RWPE2 (cell line): ENCODE data around the gene CHIT1.

ENCODE experiments used
- ATAC-seq: fragments of 200-7000 bp; cut with Tn5 transposase; 3 replicates; pipeline ENCODE4 v1.9.1; 2021; ENCODE audit warnings: low read depth
- DNase-seq: peaks from one replicate; pipeline ENCODE4 v3.0.0-alpha.2; 2020; ENCODE audit warnings: low spot score
- H3K27ac ChIP-seq: fragments of 450-650 bp; 2 replicates; pipeline ENCODE4 v1.5.1; 2017; ENCODE audit warnings: mild to moderate bottlenecking; ENCODE audit not compliant: poor library complexity, severe bottlenecking
- H3K27me3 ChIP-seq: fragments of 250-450 bp; sonication (Bioruptor Pico); 2 replicates; pipeline ENCODE4 v1.5.1; 2021; ENCODE audit warnings: mild to moderate bottlenecking, moderate library complexity; ENCODE audit not compliant: insufficient read depth, poor library complexity, severe bottlenecking
- H3K36me3 ChIP-seq: fragments of 250-450 bp; sonication (Bioruptor Pico); 2 replicates; pipeline ENCODE4 v1.5.1; 2020; ENCODE audit warnings: low read depth, mild to moderate bottlenecking, moderate library complexity
- H3K4me1 ChIP-seq: fragments of 250-450 bp; sonication (Bioruptor Pico); 2 replicates; pipeline ENCODE4 v1.5.1; 2021; ENCODE audit warnings: mild to moderate bottlenecking, moderate library complexity; ENCODE audit not compliant: insufficient read depth, poor library complexity, severe bottlenecking
- H3K4me3 ChIP-seq: fragments of 250-450 bp; sonication (Bioruptor Pico); 2 replicates; pipeline ENCODE4 v1.5.1; 2021; ENCODE audit warnings: mild to moderate bottlenecking, moderate library complexity; ENCODE audit not compliant: severe bottlenecking
- H3K9me3 ChIP-seq: fragments of 250-450 bp; sonication (Bioruptor Pico); 2 replicates; pipeline ENCODE4 v1.5.1; 2021; ENCODE audit warnings: mild to moderate bottlenecking, moderate library complexity; ENCODE audit not compliant: severe bottlenecking
- TF ChIP-seq, protein P1 (sequence below): fragments of 450-650 bp; IDR thresholded peaks from one replicate; pipeline ENCODE4 v1.5.1; 2017; ENCODE audit warnings: mild to moderate bottlenecking, moderate library complexity; ENCODE audit not compliant: poor library complexity, severe bottlenecking

Gene CHIT1

DNA sequence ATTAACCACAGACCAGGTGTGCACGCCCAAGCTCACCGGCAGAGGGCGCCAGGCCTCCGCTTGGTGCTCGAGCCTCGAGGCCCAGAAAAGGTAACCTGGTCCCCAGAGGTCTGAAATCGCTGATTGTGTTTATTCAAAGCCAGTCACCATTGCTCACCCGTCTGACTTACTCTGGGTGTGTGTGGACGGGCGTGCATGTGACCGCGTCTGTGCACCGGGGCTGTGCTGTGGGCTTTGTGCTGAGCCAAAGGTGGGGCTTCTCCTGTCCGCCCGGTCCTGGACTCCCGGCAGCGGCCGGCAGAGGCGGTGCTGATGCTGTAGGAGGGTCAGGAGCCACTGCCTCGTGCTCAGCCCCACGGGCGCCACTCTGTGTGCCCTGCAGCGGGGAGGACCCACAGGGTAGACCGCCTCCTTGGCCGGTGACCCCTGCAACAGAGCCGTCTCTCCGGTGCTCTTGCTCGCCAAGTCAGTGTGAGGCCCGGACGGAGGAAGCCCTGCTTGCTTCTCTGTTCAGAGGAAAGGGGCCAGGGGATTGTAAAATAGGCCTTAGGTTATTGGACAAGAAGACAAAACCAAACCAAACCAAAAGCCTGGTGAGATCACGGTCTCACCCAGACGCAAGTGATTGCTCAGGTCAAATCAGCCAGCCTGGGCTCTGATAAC is 43.9 kb upstream of the CHIT1 start:
- no peaks in the 10 kb centered on the region for H3K4me1 ChIP-seq

DNA sequence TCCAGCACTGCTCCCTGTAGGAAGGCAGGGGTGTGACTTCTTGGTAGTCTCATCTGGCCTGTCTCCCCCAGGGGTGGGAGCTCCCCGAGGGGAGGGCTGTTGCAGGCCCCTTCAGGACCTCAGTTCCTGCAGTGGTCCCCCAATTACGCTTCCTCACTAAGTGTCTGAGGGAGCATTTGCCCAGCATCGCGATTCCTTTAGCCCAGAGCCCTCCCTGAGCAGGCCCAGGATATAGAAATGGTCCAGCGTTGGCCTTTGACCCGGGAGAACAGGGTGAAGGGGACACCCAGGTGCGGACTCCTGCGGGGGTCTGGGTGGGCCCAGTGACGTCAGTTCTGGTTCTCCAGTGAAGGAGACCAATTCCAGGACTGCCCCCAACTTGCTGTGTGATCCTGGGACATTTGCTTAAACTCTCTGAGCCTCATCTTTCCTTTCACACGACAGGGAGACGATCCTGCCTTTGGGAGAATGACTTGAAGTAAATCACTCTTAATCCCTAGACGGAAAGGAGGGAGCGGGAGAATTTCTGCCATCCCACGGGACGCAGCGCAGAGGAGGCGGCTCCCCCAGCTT is 43.2 kb upstream of the CHIT1 start:
- H3K4me1 ChIP-seq, result no peaks in the 10 kb centered on the region
- H3K9me3 ChIP-seq, result no peaks in the 10 kb centered on the region
- DNase-seq (no peak), ATAC-seq (no peak)
- no peak overlapping the region for H3K27ac ChIP-seq
- H3K27me3 ChIP-seq, result no peaks in the 10 kb centered on the region
- no peak overlapping the region for H3K4me3 ChIP-seq
- H3K36me3 ChIP-seq, result no peaks in the 10 kb centered on the region
- TF ChIP-seq, protein P1, sequence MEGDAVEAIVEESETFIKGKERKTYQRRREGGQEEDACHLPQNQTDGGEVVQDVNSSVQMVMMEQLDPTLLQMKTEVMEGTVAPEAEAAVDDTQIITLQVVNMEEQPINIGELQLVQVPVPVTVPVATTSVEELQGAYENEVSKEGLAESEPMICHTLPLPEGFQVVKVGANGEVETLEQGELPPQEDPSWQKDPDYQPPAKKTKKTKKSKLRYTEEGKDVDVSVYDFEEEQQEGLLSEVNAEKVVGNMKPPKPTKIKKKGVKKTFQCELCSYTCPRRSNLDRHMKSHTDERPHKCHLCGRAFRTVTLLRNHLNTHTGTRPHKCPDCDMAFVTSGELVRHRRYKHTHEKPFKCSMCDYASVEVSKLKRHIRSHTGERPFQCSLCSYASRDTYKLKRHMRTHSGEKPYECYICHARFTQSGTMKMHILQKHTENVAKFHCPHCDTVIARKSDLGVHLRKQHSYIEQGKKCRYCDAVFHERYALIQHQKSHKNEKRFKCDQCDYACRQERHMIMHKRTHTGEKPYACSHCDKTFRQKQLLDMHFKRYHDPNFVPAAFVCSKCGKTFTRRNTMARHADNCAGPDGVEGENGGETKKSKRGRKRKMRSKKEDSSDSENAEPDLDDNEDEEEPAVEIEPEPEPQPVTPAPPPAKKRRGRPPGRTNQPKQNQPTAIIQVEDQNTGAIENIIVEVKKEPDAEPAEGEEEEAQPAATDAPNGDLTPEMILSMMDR, result no peak

More for the DNA sequence above, 43.9 kb upstream of the CHIT1 start:
- TF ChIP-seq, protein P1, result peak; percentile 96
- Histone ChIP-seq H3K27me3 (no peaks in the 10 kb centered on the region), H3K9me3 (no peaks in the 10 kb centered on the region), H3K36me3 (no peaks in the 10 kb centered on the region), H3K4me3 (no peak overlapping the region), H3K27ac (no peak overlapping the region)
- DNase-seq (no peak), ATAC-seq (peak; percentile 78)

DNA sequence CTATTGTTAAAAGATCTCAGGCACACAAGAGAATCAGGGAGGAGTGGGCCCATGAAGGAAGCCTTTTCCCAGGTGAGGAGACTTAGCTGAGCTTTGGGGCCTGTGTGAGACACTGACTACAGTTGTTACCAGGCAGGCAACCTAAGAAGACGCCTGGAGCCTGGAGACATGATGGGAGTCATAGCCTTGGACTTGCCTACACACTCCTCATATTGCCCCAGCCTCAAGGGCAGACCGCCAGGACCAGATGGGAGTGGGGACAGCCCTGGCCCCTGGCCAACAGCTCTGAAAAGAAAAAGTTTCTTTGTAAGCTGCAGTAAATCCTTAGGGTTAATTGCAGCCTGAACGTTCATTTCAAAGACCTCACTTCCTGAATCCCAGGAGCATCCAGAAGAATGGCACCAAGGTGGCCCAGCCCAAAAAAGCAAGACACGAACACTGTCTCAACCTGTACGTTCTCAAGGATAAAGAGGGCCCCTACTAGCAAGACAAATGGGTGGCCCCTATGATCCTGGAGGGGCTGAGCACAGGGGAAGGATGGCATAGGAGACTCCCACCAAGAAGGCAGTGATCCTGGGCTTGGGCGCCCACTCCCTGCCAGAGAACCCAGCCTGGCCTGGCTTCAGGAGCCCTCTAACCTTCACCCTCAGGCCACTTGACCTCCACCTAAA is 42.6 kb upstream of the CHIT1 start:
- Histone ChIP-seq H3K9me3 (no peaks in the 10 kb centered on the region), H3K27ac (no peak overlapping the region), H3K36me3 (no peaks in the 10 kb centered on the region), H3K27me3 (no peaks in the 10 kb centered on the region), H3K4me3 (no peak overlapping the region), H3K4me1 (no peaks in the 10 kb centered on the region)
- no peak for ATAC-seq
- TF ChIP-seq, protein P1, result no peak
- DNase-seq, result no peak

DNA sequence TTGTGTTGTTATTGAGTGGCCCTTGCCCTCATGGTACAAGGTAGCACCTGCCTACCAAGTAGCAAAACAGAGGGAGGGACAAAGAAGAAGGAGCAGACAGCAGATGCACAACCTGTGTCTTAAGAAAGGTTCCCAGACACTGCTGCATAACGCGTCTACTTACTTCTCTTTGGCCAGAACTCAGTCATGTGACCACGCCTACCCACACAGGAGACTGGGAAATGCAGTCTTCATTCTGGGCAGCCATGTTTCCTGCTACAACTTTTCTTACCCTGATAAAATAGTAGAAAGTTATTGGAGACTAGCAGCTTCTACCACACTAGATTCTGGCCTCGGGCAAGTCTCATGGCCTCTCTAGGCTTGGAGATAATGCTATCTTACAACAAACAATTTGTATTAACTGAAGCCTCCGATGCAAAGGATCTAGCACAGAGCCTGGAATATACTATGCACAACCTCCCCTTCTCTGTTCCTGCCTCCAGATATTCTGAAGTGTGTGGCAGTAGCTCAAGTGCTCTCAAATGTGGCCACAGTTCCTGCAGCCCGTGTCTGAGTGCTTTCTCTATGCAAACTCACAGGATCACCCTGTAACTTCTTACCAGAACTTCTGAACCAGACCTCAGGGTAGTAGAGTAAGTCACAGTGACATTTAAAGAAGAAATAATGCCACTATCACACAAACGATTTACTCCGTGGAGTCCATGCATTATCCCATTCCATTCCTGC is 41.7 kb upstream of the CHIT1 start:
- TF ChIP-seq, protein P1, result no peak
- Histone ChIP-seq H3K36me3 (no peaks in the 10 kb centered on the region), H3K27ac (no peak overlapping the region), H3K27me3 (no peaks in the 10 kb centered on the region), H3K4me3 (no peak overlapping the region), H3K4me1 (no peaks in the 10 kb centered on the region), H3K9me3 (no peaks in the 10 kb centered on the region)
- ATAC-seq (peak; percentile 52), DNase-seq (no peak)
